ENCODE results near the gene FBXO47.

The FBXO47 gene

DNA sequence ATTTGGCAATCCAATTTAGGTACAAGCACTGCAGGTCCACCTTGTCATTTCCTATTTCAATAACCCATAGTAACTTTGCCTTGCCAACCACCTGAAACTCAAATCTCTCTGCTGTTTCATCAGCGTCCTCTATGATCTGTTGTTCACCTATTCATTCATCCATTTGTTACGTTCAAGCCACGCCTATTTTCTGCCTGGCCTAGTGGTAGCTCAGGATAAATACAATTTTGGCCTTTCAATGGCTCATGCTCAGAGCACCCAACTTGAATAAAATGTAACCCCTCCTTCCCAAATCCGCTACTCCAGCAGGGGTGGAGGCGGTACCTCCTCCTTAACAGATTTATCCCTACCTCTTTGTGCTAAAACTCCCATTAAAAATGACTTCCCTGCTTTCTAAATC is 3.6 kb upstream of the FBXO47 start:
- TF ChIP-seq, protein P1, sequence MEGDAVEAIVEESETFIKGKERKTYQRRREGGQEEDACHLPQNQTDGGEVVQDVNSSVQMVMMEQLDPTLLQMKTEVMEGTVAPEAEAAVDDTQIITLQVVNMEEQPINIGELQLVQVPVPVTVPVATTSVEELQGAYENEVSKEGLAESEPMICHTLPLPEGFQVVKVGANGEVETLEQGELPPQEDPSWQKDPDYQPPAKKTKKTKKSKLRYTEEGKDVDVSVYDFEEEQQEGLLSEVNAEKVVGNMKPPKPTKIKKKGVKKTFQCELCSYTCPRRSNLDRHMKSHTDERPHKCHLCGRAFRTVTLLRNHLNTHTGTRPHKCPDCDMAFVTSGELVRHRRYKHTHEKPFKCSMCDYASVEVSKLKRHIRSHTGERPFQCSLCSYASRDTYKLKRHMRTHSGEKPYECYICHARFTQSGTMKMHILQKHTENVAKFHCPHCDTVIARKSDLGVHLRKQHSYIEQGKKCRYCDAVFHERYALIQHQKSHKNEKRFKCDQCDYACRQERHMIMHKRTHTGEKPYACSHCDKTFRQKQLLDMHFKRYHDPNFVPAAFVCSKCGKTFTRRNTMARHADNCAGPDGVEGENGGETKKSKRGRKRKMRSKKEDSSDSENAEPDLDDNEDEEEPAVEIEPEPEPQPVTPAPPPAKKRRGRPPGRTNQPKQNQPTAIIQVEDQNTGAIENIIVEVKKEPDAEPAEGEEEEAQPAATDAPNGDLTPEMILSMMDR (conservative IDR thresholded peaks at IDR 0.05) = no peak; the same call in 1 of the 2 replicates
- no peak for TF ChIP-seq ZFX (IDR thresholded peaks at IDR 0.05)

DNA sequence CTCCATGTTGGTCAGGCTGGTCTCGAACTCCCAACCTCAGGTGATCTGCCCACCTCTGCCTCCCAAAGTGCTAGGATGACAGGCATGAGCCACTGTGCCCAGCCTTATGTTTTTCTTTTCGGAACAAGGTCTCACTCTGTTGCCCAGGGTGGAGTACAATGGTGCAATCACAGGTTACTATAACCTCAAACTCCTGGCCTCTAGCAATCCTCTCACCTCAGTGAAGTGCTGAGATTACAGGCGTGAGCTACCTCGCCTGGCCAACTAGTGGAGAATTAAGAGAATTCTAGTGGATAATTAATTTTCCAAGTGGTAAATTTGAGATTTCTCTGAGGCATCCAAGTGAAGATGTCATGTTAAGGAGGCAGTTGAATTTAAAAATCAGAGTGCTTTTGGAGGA is 2.9 kb upstream of the FBXO47 start:
- TF ChIP-seq, protein P1 (conservative IDR thresholded peaks at IDR 0.05) = no peak
- TF ChIP-seq ZFX (IDR thresholded peaks at IDR 0.05) = no peak
- H3K27ac ChIP-seq = no peak overlapping the region

More for the DNA sequence above, 3.6 kb upstream of the FBXO47 start:
- H3K27ac ChIP-seq = no peak overlapping the region

DNA sequence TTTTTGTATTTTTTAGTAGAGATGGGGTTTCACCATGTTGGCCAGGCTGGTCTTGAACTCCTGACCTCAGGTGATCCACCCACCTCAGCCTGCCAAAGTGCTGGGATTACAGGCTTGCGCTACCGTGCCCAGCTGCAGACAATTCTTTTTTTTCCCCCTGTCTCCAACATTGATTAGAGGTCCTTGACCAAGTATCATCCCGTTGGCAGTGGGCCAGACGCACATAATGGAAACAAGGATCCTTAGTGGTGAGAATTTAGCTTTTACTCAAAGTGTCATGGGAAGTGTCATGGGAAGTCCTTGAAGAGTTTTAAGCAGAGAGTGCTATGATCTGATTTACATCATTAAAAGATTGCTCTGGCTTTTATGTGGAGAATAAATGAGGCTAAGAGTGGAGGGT is 2.1 kb upstream of the FBXO47 start:
- H3K27ac ChIP-seq = no peak overlapping the region
- no peak for TF ChIP-seq ZFX (IDR thresholded peaks at IDR 0.05)
- TF ChIP-seq, protein P1 (conservative IDR thresholded peaks at IDR 0.05) = no peak

DNA sequence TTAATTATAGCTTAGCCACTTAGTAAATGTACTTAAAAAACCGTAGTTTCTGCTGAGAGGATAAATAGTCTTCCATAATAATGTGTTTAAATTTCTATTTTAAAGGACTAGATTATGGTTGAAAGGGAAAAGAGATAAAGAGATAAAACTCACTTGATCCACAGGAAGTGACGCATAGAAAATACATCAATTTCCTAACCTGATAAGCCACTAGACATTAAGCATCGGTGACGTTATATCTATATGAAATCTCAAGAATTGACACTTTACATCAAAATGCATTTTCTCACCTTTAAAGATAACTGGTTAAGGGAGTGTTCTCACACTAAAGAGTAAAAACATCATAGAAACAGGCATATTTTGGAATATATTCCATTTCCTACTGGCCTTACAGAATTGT is 5.8 kb downstream of the FBXO47 start:
- no peak overlapping the region for H3K27ac ChIP-seq
- TF ChIP-seq, protein P1 (conservative IDR thresholded peaks at IDR 0.05) = no peak
- TF ChIP-seq ZFX (IDR thresholded peaks at IDR 0.05) = no peak

DNA sequence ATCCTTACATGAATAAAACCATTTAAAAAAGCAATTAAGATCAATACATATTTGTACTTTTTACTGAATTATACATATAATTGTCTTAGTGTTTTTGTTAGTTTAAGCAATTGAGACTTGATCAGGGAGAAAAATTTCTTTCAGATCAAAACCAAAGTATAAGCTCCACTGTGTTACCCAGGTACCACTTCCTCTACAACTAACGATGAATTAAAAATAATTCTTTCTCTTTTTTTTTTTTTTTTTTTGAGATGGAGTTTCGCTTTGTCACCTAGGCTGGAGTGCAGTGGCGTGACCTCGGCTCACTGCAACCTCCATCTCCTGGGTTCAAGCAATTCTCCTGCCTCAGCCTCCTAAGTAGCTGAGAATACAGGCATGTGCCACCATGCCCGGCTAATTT is 6.8 kb downstream of the FBXO47 start:
- TF ChIP-seq, protein P1 (conservative IDR thresholded peaks at IDR 0.05) = no peak
- TF ChIP-seq ZFX (IDR thresholded peaks at IDR 0.05) = no peak

DNA sequence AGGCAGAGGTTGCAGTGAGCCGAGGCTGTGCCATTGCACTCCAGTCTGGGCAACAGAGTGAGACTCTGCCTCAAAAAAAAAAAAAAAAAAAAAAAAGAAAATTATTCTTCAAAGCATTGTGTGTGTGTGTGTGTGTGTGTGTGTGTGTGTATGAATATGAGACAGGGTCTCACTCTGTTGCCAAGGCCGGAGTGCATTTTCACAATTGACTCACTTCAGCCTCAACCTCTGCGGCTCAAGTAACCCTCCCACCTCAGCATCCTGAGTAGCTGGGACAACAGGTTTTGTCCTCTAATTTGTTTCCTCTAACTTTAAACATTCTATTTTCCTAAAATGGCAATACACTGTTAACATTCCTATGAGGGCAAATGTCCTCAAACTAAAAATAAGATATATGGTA is 7.7 kb downstream of the FBXO47 start:
- no peak overlapping the region for H3K27ac ChIP-seq
- TF ChIP-seq, protein P1 (conservative IDR thresholded peaks at IDR 0.05) = no peak
- TF ChIP-seq ZFX (IDR thresholded peaks at IDR 0.05) = no peak

More for the DNA sequence above, 6.8 kb downstream of the FBXO47 start:
- H3K27ac ChIP-seq = no peak overlapping the region

DNA sequence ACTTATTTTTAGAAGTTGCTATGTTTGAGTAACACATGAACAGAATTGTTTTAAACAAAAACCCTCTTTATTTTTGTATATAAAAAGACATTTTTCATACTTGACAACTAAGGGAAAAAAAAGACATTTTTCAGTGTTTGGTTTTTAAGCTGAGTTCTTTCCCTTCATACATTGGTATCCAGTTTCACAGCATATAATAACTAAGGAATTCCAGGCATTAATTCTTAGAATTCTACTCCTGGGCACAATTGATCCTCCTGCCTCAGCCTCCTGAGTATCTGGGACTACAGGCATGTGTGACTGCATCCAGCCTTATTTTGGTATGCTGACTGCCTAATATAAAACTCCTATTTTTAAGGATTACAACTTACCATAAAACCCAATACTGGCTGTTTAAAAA is 8.4 kb downstream of the FBXO47 start:
- H3K27ac ChIP-seq = no peak overlapping the region
- TF ChIP-seq ZFX (IDR thresholded peaks at IDR 0.05) = no peak
- TF ChIP-seq, protein P1 (conservative IDR thresholded peaks at IDR 0.05) = no peak
